ENCODE results near the gene SLC16A4.

DNA sequence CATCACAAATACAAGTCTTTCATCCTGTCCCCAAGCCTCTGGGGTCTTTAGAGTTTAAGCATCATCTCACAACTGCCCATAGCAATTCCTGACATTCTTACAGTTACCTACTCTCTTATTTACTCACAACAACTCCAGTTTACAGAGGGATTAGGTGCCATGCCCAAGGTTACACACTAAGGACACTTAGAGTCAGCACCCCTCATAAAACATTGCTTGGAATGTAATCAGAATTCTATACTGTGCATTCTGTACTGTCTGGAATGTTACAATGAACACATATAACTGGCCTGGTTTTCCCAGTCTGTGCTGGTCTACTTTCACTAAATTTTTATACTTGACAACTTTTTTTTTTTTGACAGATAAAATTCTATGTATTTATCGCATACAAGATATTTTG lies 66.2 kb downstream of the SLC16A4 start:
- TF ChIP-seq, protein P1, sequence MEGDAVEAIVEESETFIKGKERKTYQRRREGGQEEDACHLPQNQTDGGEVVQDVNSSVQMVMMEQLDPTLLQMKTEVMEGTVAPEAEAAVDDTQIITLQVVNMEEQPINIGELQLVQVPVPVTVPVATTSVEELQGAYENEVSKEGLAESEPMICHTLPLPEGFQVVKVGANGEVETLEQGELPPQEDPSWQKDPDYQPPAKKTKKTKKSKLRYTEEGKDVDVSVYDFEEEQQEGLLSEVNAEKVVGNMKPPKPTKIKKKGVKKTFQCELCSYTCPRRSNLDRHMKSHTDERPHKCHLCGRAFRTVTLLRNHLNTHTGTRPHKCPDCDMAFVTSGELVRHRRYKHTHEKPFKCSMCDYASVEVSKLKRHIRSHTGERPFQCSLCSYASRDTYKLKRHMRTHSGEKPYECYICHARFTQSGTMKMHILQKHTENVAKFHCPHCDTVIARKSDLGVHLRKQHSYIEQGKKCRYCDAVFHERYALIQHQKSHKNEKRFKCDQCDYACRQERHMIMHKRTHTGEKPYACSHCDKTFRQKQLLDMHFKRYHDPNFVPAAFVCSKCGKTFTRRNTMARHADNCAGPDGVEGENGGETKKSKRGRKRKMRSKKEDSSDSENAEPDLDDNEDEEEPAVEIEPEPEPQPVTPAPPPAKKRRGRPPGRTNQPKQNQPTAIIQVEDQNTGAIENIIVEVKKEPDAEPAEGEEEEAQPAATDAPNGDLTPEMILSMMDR (IDR thresholded peaks at IDR 0.05) = no peak
- TF ChIP-seq POLR2AphosphoS5 (IDR thresholded peaks at IDR 0.05) = no peak
